ENCODE data around the gene SELP. TPM values are rescaled to one million over a fixed set of nuclear protein-coding genes. Genes with fewer than 3 reads are reported as not detected.

SELP gene
- total RNA-seq, 1 donor from 2014 or later: 21.0 TPM

DNA sequence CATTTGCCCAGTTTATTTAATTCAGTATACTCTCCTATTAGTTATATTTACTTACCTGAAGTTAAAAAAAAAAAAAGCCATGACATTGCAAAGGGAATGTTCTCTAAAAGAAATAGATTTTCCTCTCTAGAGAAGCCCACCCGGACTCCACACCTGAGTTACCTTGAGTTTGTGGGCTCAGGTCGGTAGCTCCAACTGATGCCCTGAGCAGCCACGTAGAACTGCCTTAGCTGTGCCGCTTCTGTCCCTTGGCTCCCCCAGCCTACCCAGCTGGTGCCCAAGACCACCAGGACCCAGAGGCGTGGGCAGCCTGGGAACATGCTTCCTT lies 43.9 kb downstream of the SELP start:
- ATAC-seq (no peak), DNase-seq (ENCODE audit: low spot score) (no peak)

DNA sequence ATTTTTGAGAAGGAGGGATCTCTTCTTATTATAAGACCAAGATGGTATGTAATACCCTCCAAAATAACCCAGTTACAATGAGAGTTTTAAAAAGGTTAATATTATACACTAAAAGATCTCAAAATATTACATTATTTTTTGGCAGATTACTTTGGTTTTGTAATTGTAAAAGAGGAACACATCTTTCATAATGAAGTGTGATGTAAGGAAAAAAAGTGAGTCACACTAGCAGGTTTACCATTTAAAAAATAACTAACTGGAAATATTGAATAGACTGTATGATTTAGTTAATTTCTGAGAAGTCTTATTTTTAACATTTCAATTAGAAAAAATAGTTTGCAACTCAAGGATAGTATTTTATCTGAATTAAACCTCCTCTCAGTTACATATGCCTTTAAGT lies 44.7 kb downstream of the SELP start:
- intact Hi-C loops (cut with DNase I): no loop called here
- ATAC-seq: no peak
- DNase-seq (ENCODE audit: low spot score): no peak

More for the DNA sequence above, 43.9 kb downstream of the SELP start:
- intact Hi-C loops (cut with DNase I): no loop called here

DNA sequence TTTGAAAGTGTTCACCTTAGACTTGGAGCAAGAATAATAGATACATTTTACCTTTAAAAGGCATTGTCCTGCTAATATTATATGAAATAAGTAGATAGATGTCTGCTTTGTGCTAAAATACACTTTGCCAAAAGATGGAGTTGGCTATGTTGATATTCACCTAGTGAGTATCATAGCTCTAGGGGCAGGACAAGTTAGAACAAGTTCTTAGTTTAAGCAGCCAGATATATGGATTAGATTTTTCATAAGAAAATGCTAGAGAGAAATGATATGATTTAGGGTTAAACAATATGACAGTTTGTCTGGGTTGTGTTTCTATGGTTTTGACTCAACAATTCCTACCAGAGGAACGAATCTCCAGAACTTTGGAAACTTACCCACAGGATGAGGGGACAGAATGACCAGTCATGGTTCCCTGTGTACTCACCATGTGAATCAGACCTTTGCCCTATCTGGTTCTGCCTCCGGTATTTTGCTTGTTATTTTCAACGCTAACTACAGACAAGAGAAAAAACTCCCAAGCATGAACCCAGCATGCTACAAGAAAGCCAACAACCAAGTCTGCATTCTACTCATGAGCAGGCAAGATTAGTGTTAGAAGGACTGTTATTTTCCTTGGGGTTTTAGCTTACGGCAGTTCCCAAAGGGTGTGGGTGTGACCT lies 45.3 kb downstream of the SELP start:
- DNase-seq (ENCODE audit: low spot score) (no peak), ATAC-seq (peak; percentile 15)
- intact Hi-C loops (cut with DNase I): no loop called here

DNA sequence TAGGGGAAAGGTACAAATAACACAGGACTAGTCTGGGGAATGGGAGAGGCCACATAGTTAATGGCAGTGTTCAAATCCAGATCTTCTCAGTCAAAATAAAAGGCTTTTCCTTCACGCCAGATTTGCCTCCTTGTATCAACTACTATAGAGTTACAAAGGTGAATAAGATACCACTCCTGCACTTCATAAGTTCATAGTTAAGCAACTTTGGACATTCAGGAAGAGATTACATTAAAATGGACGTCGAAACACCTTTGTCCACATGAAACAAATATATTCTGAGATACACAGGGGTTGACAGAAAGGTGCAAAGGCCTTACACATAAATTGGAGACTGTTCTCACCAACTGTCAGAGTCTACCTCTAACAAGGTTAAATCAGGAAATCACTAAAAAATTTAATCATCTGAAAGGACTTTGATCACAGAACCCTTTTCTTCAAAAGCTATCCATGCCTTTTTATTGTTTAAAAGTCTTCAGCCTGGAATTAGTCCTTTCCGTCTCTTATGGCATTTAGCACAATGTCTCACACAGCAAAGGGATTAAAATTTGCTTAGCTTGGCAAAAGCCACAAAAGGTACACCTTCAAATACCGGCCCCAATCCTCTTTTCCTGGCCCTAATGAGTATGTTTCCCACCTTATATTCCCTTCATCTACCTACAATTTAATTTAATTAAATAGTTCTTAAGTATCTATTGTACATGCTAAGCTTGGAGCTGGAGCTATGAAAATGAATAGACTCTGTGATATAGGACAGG lies 51.8 kb downstream of the SELP start:
- ATAC-seq (no peak), DNase-seq (ENCODE audit: low spot score) (no peak)
- intact Hi-C loops (cut with DNase I): loop anchor here (5.0 kb wide), 1 partner anchor 1609 kb away; the partner anchor contains the start of gene FMO2

DNA sequence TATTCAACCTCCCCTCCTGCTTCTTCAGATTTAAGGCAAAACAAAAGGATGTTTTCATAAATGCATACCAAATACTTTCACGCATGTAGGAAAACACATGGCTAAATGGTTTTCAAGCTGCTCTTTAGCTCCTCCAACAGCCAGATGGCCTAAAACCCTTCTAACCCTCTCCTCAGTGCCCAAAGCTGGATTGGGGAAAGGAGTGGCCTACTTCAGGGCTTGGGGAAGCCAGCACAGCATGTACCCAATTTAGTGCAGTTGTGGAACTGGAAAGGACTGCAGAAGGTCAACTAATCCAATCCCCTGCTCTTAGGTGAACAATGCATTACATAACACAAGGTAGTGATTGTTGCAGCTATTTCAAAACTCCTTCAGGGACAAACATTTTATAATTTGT lies 53.0 kb downstream of the SELP start:
- intact Hi-C loops (cut with DNase I): loop anchor here (5.0 kb wide), 1 partner anchor 1610 kb away; the partner anchor contains the start of gene FMO2
- ATAC-seq (no peak), DNase-seq (ENCODE audit: low spot score) (no peak)

DNA sequence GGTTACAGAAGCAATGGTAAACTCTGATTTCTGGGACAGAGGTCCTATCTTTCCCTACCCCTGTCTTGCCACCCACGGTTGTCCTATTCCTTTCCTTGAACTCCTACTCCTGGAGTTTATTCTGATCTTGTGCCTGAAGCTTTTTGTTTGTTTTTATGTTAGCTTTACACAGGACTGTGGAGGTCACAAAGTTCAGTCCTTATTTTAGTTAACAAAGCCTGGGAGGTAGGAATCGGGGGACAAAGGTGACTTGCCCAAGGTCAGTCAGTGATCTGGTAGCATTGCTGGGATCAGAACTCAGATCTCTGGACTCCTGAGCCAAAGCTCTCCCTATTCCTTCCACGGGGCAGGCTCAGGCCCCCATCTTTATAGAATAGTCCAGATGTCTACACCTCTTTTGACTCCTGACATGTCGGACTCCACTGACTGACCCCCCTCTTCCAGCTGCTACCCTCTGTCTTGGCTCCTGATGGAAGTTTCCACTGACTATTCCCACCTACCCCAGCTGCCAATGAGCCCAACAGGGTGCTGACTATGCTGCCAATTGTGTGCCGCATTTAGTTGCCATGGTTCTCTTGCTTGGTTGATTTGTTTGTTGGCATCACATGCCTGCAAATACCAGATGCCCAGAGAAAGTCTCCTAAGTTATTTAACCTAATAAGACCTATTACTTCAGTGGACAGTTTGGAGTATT lies 53.5 kb downstream of the SELP start:
- intact Hi-C loops (cut with DNase I): loop anchor here (5.0 kb wide), 1 partner anchor 1611 kb away; the partner anchor contains the start of gene FMO2
- DNase-seq (ENCODE audit: low spot score) (no peak), ATAC-seq (no peak)

DNA sequence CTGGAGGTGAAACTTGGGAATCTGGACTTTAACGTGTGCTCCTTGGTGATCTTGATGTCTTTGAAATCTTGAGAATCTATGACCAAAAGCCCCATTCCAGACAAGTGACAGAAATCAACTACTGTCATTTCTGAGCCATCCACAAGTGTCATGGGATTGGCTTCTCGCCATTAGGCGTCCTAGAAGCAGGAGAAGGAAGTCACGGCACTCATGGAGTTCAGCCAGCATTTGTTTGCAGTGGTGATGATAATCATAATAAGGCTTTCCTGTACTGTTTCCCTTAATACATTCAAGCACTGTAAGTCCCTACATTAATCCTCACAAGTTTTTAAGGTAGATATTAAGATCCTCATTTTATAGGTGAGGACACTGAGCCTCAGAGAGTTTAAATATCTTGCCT lies 55.6 kb downstream of the SELP start:
- DNase-seq (ENCODE audit: low spot score): no peak
- intact Hi-C loops (cut with DNase I): no loop called here
- ATAC-seq: no peak

DNA sequence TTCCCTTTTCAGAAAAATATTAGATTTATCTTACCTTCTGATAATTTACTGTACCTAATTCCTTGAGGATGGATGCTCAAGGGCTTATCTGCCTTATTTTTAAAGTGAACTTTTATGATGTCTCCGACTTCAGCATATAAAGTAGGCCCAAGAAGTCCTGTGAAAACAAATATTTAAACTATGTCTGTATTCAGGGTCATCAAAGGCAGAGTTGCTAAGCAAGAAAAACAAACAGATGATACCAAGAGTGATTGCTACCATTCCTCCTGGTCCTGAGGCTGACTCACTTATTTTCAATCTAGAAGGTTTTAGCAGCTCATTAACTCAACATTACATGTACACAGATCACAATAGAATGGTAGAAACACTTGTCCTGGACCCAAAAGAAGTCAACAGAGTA lies 57.7 kb downstream of the SELP start:
- intact Hi-C loops (cut with DNase I): no loop called here
- DNase-seq (ENCODE audit: low spot score): no peak
- no peak for ATAC-seq

DNA sequence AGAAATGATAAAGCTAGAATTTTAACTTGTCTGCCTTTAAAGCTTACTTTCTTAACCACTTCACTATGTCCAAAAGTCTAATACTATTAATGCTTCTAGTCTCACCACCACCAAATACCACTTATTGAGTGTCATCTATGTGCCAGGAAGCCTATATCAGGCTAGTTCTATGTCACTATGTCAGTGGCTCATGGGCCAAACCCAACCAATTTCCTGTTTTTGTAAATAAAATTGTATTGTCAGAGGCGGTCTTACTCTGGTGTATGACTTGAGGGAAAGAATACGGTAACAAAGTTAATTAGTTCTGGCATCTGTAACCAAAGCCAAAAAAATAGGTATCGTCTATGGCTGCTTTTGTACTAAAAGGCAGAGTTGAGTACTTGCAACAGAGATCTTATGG lies 58.5 kb downstream of the SELP start:
- DNase-seq (ENCODE audit: low spot score): no peak
- intact Hi-C loops (cut with DNase I): no loop called here
- no peak for ATAC-seq

DNA sequence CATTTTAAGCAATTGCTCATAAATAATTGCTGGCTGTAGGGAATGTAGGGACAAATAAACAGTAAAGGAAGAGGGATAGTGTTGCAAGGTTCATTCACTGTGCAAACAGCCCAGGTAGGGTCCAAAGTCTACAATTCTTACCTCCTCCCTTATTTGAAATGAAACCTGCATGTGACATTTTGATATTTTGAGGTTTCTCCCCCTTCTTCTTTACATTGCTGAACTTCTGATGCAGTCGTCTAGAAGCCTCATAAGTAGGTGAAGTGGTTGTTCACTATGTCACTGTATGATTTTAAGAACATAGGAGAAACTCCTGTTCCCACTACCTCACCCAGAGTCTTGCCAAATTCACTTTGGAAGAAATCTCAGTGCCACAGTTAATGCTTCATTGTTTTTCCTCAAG lies 59.8 kb downstream of the SELP start:
- ATAC-seq (no peak), DNase-seq (ENCODE audit: low spot score) (no peak)
- intact Hi-C loops (cut with DNase I): no loop called here

DNA sequence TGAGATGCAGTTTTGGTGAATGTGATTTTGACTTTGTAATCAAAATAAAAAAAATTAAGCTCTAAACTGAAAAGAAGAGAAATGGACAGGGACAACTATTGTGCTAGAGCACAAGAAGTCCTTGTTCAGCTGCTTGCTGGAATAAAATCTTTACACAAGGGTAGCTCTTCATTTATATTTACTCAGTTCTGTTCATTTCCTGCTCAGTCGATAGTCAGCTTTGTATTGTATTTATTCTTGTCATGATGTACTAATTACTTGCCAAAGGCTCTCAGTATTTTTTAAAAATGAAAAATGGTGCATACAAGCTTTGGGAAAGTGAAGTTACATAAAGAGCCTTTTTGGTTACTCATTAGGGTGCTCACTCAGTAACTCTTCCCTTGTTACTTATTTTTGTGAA lies 61.4 kb downstream of the SELP start:
- ATAC-seq (no peak), DNase-seq (ENCODE audit: low spot score) (no peak)
- intact Hi-C loops (cut with DNase I): no loop called here

DNA sequence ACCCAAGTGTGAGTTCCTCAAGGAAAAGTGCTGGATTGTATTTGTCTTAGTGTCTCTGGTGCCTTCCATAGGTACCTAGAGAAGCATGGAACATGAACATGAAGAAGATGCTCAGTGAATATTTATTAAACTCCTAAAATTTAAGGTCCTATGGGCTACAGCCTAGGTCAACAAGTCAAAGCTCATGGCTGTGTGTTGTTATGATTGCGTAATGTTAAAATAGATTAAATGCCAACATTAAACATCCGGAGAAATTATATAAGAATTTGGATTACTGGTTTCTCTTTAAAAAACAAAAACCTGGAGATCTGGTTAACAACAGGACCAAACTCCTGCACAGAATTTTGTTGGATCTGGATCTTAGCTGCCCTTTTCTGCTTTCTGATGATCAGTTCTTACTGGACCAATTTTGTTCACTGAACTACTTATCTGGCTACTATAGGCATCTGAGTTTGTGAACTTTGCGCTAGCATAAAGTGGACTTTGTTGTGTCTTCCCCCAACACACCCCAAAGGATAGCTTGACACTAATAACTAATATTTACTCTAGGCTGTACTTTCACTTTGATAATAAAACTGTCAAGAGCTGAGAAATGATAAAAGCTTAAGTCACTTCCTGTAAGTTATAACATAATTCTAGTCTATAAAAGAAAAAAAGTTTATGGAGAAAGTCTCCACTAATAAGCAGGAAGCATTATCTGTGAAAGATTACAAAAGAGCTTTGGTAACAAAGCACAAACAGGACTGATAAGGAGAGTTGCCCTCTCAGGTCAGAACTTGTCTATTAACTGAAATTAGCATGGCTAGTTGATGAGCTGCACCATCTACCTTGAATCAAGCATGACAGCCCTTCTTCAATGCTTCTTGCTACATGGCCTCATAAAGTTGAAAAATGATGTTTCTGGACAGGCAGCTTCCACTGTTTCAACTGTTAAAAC lies 64.3 kb downstream of the SELP start:
- intact Hi-C loops (cut with DNase I): no loop called here
- DNase-seq (ENCODE audit: low spot score) (no peak), ATAC-seq (no peak)

DNA sequence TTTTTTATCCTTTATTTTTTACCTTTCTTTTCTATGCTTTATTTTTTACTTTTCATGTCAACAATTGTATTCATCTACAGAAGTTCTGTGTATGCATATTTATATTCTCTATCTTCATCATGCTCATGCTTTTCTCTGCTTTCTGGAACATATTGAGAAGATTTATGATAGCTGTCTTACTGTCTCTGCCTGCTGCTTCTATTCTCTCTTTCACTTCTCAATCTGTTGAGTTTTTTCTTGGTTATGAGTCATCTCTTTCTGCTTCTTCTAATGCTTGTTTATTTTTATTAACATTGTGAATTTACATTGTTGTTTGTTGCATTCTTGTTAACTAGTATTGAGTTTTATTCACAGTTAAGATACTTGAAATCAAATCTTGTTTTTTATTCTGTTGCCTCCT lies 66.3 kb downstream of the SELP start:
- no peak for ATAC-seq
- no peak for DNase-seq (ENCODE audit: low spot score)
- intact Hi-C loops (cut with DNase I): no loop called here

DNA sequence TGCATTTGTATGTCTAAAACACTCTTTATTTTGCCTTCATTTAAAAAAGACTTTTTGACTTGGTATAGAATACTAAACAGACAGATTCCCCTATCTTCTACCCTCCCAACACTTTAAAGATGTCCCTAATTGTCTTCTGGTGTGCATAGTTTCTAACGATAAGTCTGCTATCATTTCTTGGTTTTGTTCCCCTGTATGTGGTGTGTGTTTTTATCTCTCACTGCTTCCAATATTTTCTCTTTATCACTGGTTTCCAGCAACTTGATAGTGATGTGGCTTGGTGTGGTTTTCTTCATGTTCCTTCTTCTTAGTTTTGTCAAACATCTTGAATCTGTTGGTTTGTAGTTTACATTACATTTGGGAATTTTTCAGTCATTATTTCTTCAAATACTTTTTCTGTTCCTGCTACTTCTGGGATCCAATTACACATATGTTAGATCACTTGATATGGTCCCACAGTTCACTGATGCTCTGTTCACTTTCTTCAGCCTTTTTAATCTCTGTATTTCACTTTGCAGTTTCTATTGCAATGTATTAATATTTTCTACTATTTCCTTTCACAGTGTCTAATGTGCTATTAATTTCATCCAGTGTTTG lies 66.8 kb downstream of the SELP start:
- intact Hi-C loops (cut with DNase I): no loop called here
- ATAC-seq (no peak), DNase-seq (ENCODE audit: low spot score) (no peak)

DNA sequence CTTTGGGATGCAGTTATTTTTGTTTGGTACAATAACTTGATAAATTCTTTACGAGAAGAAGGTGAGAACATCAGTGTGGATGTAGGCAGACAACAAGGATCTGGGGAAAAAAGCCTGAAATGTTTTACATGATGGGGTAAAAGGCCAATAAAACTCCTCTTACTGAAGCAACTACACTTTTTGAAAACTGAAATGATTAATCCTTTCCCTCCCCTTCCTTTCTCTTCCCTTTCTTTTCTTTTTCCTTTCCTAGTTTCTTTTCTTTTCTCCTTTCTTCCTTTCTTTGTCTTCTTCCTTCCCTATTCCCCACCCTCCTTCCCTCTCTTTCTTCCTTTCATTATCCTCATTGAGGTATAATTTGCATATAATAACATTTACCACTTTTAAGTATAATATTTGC lies 68.2 kb downstream of the SELP start:
- ATAC-seq (no peak), DNase-seq (ENCODE audit: low spot score) (no peak)
- intact Hi-C loops (cut with DNase I): no loop called here

DNA sequence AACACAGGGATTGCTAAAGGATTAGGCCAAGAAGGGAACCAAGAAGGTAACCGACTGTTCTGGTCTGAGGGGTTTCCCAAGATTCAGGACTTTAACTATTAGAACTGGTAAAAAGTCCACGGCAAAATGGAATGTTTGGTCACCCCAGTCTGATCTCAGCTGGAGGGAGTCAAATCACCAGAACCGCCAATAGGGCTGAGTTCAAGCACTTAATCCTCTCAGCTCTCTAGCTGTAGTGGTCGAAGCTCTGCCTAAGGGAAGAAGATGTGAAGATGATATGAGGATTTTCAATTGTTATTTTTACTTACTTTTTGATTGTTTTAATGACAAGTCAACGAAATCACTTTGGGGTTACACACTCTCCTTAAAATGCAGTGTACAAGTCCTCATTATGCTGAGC lies 72.8 kb downstream of the SELP start:
- no peak for ATAC-seq
- intact Hi-C loops (cut with DNase I): no loop called here
- DNase-seq (ENCODE audit: low spot score): no peak

DNA sequence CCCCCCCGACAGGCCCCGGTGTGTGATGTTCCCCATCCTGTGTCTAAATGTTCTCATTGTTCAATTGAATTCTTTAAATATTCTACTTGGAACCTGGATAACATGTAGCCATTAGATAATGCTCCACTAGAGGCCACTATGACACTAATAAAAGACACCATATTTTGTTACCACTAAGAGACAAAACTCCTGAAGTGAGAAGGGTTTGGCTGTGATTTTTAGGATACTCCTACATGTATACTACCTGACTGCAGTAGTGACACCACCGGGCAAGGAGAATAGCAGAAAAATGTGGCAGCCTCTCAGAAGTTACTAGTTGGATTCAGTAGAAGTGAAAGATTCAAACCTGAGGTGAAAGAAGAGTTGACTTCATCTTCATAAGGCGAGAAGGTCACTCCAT lies 79.6 kb downstream of the SELP start:
- peak; percentile 77 for ATAC-seq
- DNase-seq (ENCODE audit: low spot score): no peak
- intact Hi-C loops (cut with DNase I): no loop called here

DNA sequence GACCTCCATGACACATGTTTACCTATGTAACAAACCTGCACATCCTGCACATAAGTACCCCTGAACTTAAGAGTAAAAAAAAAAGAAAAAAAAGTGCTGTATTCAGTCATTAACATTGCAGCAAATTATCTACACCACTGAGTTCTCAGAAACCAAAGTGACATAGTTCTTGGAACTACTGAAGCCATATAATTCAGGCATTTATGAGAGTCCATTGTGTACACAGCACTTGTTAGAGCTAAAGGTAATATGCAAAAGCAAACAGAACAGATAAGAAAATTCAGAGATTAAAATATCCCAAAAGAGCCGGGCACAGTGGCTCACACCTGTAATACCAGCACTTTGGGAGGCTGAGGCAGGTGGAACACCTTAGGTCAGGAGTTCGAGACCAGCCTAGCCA lies 81.6 kb downstream of the SELP start:
- intact Hi-C loops (cut with DNase I): no loop called here
- ATAC-seq (no peak), DNase-seq (ENCODE audit: low spot score) (no peak)

Measured in sciatic nerve (tissue), 2 donors.